AG20443 (cell line): Measurements from ENCODE around the gene TSPAN9.
"Not testable (repeated sequence)": the region's sequence is repeated elsewhere in the genome, so short reads cannot be mapped to it uniquely, and the experiment has no call there.

Source experiments
- DNase-seq: peaks from one replicate; pipeline ENCODE4 v3.0.0; 2012; ENCODE audit warnings: low spot score, mixed read lengths

The TSPAN9 gene

DNA sequence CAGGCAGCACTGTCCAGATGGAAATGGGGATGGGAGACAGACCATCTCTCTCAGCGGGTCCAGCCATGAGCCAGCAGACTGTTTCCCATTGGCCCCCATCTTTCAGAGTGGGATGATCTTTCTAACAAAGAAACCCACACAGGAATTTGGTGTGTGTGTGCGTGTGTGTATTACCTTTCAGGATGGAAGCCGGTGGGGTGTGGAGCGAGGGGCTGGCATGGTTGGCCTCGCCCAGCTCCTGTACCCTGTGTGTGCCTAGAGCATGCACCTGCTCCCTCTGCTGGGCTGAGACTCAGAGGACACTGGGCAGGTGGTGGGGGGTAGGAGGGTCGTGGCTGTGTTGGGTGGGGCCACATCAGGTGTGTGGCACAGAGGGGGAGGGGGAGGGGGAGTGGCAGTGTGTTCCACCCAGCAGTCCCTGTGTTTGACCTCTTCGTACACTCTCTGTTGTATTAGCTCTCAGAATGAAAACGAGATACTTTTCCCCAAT lies 33.0 kb upstream of the TSPAN9 start:
- no peak for DNase-seq

GRCh38 chr12:3045494-3045893 lies 31.7 kb upstream of the TSPAN9 start:
- DNase-seq: no peak

- DNase-seq: no peak
These were observed 31.2 kb upstream of the TSPAN9 start for GRCh38 chr12:3045989-3046388.

- DNase-seq: peak; percentile 42
These were observed 30.6 kb upstream of the TSPAN9 start for GRCh38 chr12:3046441-3047200.

GRCh38 chr12:3047961-3048360 lies 29.2 kb upstream of the TSPAN9 start:
- no peak for DNase-seq

GRCh38 chr12:3048540-3048939 lies 28.6 kb upstream of the TSPAN9 start:
- DNase-seq: no peak

- DNase-seq: no peak
These were observed 28.0 kb upstream of the TSPAN9 start for GRCh38 chr12:3049176-3049575.

DNA sequence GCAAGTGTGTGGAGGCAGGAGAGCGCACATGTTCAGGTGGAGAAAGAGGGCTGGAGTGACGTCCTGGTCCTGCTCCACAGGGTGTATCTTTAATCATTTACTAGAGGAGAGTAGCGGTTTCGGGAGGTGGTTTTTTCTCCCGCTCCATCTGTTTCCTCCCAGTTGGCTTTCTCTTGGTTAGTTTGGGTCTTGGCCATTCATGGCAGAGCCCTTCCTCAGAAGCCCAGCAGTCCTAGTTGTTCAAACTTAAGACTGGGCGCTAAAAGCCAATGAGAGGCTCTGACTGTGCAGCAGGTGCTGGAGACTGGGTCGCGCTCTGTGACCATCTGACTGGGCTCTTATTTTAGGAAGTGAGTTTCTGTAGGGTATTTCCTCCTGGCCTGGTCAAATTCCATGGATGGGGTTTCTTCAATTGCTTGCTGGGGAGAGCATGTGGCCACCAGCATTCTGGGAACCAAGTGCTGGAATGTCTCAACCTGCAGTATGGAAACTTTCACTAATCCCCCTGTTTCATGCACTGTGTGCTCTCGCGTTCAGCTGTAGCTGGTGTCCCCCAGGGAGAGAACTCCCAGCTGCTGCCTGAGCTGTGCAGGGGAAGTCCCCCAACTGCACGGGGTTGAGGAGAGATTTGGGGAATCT lies 27.4 kb upstream of the TSPAN9 start:
- DNase-seq: no peak

DNA sequence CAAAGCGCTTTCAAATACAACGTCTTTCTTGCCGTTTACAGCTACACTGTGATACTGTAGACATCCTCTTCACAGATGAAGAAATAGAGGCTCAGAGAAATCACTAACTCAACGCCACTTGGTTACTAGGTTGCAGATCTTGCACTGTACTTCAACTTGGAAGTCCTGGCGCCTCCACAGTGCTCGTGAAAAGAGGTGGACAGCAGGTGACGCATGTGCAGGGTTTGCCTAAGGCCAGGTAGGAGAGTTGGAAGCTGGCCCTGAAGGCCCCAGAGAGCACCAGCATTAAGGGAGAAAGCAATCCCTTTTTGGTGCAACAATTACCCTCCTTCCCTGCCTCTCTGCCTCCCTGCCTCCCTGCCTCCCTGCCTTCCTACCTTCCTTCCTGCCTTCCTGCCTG lies 22.8 kb upstream of the TSPAN9 start:
- no peak for DNase-seq

DNA sequence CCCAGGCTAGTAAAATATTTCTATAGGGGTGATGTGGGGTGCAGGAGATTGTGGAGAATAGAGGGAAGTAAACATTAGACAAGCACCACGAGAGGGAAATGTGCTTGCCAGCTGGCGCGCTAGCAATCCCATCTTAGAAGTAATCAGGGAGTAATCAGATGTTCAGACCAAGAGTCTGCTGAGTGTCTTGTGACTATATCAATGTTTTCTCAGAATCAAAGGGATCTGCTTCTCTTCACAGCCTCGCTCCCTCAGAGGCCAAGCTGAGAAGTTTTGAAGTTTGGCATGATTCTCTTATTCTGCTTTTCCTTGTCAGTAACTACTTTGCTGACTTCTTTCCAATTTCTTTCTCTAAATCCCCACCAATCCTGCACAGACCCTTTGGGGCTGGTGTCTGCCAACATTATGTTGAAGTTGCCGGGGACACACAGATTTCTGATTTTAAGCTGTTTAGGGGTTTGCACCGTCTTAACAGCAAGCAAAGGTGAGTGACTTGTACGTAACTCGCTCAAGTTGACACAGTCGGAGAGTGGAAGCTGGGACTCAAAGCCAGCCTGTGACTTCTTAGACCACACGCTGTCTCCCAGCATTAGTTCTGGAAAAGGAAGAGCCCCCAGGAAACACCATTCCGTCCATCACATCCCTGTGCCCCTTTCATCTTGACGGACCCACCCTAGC lies 22.0 kb upstream of the TSPAN9 start:
- no peak for DNase-seq

DNA sequence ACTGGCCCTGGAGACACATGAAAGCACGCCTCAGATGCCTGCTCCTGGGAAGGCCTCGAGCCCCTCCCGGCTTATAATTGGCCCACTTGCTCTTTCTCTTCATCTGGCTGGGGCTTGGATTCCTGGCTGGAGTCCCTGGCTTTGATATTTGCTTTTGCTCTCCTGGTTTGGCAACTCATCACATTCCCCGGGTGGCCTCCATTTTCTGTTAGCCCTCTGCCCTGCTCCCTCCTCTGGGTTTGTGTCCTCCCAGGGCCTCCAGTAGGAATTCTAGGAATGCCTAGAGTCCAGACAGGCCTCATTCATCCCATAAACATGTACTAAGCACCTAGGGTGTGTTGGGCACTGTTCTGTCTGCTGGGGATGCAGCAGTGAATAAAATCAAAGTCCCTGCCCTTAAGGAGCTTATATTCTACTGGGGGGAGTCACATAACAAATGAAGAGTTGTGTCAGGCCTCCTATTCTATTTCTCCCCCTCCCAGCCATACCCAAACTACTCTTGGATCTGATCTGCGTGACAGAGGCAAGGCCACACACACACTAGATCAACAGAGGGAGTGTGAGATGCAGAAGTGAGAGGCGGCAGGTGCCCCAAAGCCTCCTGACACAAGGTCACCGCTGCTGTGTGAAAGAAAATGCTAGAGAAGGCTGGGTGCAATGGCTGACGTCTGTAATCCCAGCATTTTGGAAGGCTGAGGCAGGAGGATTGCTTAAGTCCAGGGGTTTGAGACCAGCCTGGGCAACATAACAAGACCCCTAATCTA lies 21.3 kb upstream of the TSPAN9 start:
- no peak for DNase-seq

GRCh38 chr12:3061059-3061458 lies 16.1 kb upstream of the TSPAN9 start:
- peak; percentile 89 for DNase-seq

DNA sequence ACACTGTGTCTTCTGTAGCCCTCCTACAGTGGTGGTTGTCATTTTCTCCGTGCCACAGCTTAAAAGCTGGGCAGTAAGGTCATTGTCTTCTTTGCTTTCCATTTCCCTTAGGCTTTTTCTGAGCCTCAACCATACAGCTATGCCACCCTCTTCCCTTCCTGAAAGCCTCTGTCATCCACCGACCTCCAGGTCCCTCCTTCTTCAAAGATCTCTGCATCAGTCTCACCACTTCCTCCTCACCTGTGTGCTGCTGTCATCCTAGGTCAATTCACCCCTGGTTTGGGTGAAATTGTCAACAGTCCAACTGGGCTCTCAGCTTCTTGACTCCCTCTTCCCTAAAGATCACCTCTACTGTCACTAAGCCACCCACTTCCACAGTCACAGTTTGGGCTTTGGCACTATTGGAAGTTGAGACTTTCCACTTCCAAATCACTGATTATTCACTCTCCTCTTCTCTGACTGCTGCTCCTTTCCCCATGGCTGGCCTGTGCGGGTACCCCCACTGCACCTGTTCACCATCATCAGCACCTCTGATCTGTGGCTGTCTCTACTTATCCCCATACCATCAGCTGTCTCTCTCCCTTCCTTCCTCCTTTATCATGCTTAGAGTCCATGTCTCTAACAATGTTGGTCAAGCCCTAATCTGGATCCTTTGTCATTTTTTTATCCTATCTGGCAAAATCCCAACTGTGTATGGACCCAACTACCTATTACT lies 15.5 kb upstream of the TSPAN9 start:
- DNase-seq: no peak

- no peak for DNase-seq
These were observed 11.9 kb upstream of the TSPAN9 start for GRCh38 chr12:3065300-3065699.

DNA sequence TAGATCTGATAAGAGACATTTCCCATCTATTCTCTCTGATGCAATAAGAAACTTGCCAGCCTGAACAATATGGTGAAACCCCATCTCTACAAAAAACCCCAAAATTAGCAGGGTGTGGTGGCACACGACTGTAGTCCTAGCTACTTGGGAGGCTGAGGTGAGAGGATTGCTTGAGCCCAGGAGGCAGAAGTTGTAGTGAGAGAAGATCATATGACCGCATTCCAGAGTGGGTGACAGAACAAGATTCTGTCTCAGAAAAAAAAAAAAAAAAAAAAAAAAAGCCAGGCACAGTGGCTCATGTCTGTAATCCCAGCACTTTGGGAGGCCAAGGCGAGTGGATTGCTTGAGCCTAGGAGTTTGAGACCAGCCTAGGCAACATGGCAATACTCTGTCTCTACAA lies 11.3 kb upstream of the TSPAN9 start:
- not testable (repeated sequence) for DNase-seq

- DNase-seq: no peak
These were observed 7.5 kb upstream of the TSPAN9 start for GRCh38 chr12:3069714-3070113.

DNA sequence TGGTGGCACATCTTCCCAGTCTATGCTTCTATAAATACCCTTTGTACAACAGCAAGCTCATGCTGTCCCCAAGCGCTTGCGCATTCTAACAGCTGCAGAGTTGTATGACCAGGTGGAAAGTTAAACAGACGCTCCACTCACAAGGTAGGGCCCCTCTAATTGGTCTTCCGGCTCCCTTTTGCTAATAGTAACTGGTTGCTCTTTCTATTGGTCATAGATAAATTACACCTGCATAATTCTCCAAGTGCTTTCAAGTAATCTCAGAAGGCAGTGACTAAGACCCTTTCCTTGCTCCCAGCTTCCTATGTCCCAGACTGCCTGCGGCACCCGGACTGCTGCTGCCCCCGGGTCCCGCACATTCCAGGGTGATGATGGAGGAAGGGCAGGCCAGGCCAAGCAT lies 6.1 kb upstream of the TSPAN9 start:
- DNase-seq: no peak

DNA sequence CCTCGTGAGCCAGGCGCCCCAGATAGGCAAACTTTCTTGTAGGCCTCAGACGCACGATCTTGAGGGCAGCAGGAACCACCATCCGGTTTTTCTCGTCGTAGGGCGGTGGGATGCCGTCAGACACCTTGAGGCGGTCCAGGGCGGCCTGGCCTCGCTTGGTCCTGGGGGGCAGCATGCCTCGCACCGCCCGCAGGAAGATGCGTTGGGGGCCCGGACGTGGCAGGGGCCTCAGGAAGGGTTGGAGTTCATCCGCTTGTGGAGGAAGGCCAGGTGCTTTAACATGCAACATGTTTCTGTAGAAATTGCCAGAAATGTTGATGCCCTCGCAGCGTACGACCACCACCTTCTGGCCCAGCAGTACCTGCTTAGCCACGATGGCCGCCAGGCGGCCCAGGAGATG lies 5.5 kb upstream of the TSPAN9 start:
- DNase-seq: no peak

- peak; percentile 92 for DNase-seq
These were observed 3.5 kb upstream of the TSPAN9 start for GRCh38 chr12:3073438-3074250.

DNA sequence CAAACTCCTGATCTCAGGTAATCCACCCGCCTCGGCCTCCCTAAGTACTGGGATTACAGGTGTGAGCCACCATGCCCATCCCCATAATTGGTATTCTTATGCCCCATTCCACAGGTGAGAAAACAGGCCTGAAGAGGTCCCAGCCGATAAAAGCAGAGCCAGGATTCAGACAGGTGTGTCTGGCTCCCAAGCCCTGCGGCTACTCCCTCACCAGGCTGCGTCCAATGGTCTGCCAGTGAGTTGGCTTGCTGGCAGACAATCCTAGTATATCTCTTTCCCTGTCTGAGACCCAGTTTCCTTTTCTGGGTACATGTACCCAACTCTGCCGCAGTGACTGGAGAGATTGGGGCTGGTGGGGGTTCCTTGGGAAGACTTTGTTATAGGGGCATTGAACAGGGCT lies 1.9 kb upstream of the TSPAN9 start:
- no peak for DNase-seq

DNA sequence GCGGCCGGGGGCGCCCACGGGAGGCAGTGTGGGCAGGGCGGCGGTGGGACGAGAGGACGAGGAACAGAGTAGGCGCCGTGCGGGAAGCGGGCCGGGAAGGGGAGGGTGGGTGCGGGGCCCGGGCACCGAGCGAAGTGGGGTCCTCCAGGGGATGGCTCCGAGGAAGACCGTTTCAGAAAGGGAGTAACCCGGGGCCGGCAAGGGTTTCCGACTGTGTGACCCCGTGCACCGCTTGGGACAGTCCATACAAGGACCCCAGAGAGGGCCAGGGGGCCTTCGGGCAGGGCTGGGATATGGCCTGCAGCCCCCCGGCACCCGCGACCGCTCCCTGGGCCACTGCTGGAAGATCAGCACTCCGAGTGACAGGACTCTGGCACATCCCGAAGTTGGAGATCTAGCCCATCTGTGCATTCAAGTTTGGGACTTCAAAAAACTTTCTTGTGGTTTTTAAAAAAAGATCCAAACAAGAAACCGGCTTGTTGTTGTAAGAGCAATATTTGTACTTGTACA lies 448 bp downstream of the TSPAN9 start:
- peak; percentile 34 for DNase-seq
